GM12878 (cell line): ENCODE measurements around the gene TFAP2E. TPM values are rescaled to one million over a fixed set of nuclear protein-coding genes. Genes with fewer than 3 reads are reported as not detected.

Source experiments
- BCL3 ChIP-seq: IDR thresholded peaks from 2 replicates; pipeline ENCODE4 v1.6.1; 2011; ENCODE audit warnings: borderline replicate concordance, low read depth, mild to moderate bottlenecking, moderate library complexity, low read length; ENCODE audit not compliant: insufficient read depth, poor library complexity, severe bottlenecking
- BCLAF1 ChIP-seq: fragments of 450-650 bp; IDR thresholded peaks from 2 replicates; pipeline ENCODE4 v1.6.1; 2017; ENCODE audit warnings: antibody characterized with exemption, mild to moderate bottlenecking, moderate library complexity
- CHD2 ChIP-seq: IDR thresholded peaks from 2 replicates; pipeline ENCODE4 v1.6.1; 2011; ENCODE audit warnings: low read depth, low read length, improper control_type of control experiment, borderline replicate concordance
- EED ChIP-seq: sonication (generic); IDR thresholded peaks from 2 replicates; pipeline ENCODE4 v1.6.1; 2016; ENCODE audit warnings: antibody characterized with exemption, low read depth
- EGR1 ChIP-seq, 2 experiments: IDR thresholded peaks; 1 replicate in 1 of 2; 2 replicates in 1 of 2; pipeline ENCODE4 v1.6.1; 2011 to 2012; ENCODE audit warnings: low read depth in 2 of 2, low read length in 2 of 2, borderline replicate concordance in 1 of 2, mild to moderate bottlenecking in 1 of 2, moderate library complexity in 1 of 2
- ETV6 ChIP-seq, 2 experiments: fragments of 450-650 bp in 1 of 2; IDR thresholded peaks in 1 of 2; conservative IDR thresholded peaks in 1 of 2; 2 replicates each; pipeline ENCODE4 v1.6.1; 2014; ENCODE audit warnings: antibody characterized with exemption in 1 of 2, borderline replicate concordance in 1 of 2, low read depth in 1 of 2, mild to moderate bottlenecking in 1 of 2, moderate library complexity in 1 of 2
- FOXM1 ChIP-seq: IDR thresholded peaks from 2 replicates; pipeline ENCODE4 v1.6.1; 2012; ENCODE audit warnings: low read depth, mild to moderate bottlenecking, inconsistent platforms, low read length, moderate library complexity
- IKZF1 ChIP-seq: fragments of 450-650 bp; conservative IDR thresholded peaks from 2 replicates; pipeline ENCODE4 v1.6.1; 2017; ENCODE audit warnings: antibody characterized with exemption, mild to moderate bottlenecking
- MLLT1 ChIP-seq: fragments of 450-650 bp; IDR thresholded peaks from 2 replicates; pipeline ENCODE4 v1.6.1; 2016; ENCODE audit warnings: mild to moderate bottlenecking
- MXI1 ChIP-seq: fragments of 150-350 bp; IDR thresholded peaks from 2 replicates; pipeline ENCODE4 v1.6.1; 2011; ENCODE audit warnings: low read depth, mild to moderate bottlenecking, inconsistent platforms, low read length, improper control_type of control experiment
- NFIC ChIP-seq: IDR thresholded peaks from 2 replicates; pipeline ENCODE4 v1.6.1; 2012; ENCODE audit warnings: low read depth, mild to moderate bottlenecking, inconsistent platforms, low read length, moderate library complexity
- NKRF ChIP-seq: fragments of 450-650 bp; conservative IDR thresholded peaks from 2 replicates; pipeline ENCODE4 v1.6.1; 2017; ENCODE audit warnings: mild to moderate bottlenecking, moderate library complexity
- NR2F1 ChIP-seq: fragments of 450-650 bp; conservative IDR thresholded peaks from 2 replicates; pipeline ENCODE4 v1.6.1; 2017; ENCODE audit warnings: mild to moderate bottlenecking
- PAX5 ChIP-seq: IDR thresholded peaks from 2 replicates; pipeline ENCODE4 v1.6.1; 2011; ENCODE audit warnings: low read depth, low read length, borderline replicate concordance
- RELB ChIP-seq: fragments of 450-650 bp; IDR thresholded peaks from 2 replicates; pipeline ENCODE4 v1.6.1; 2017; ENCODE audit warnings: low read depth, mild to moderate bottlenecking, moderate library complexity
- RUNX3 ChIP-seq: IDR thresholded peaks from 2 replicates; pipeline ENCODE4 v1.6.1; 2012; ENCODE audit warnings: low read length, inconsistent platforms
- SP1 ChIP-seq: IDR thresholded peaks from one replicate; pipeline ENCODE4 v1.6.1; 2011; ENCODE audit warnings: low read depth, low read length
- YY1 ChIP-seq: IDR thresholded peaks from 2 replicates; pipeline ENCODE4 v1.6.1; 2011; ENCODE audit warnings: low read depth, mild to moderate bottlenecking, low read length
- polyA plus RNA-seq, 11 experiments: library from polyadenylated mRNA; depleted of rRNA in 4 of 11; unstranded in 6 of 11; stranded (reverse) in 5 of 11; fragments of >200 nt; fragmentation: Nextera tagmentation in 4 of 11; fragmentation: Illumina TruSeq in 1 of 11; extraction: Ambion mirVana in 4 of 11; extraction: Trizol in 1 of 11; gene quantifications; 1 replicate in 1 of 11; 2 replicates in 10 of 11; pipeline versions ENCODE4 v1.2.1 to v1.2.3, GENCODE V29; 2011 to 2016; ENCODE audit warnings: inconsistent platforms in 2 of 11, missing spikeins in 2 of 11, low read depth in 1 of 11
- total RNA-seq, 4 experiments: library from RNA; depleted of rRNA in 3 of 4; stranded (reverse); fragments of >200 nt in 3 of 4; fragmentation: Illumina TruSeq in 1 of 4; extraction: Trizol in 1 of 4; gene quantifications; 2 replicates each; pipeline versions ENCODE4 v1.2.1 to v1.2.3, GENCODE V29; 2013 to 2021

The TFAP2E gene
- total and polyA plus RNA-seq, 10 of the 15 experiments (the other 5 are each of a cell fraction or from before 2014, with no cell fraction given) = 0.10 to 1.1 (median 0.43) TPM

DNA sequence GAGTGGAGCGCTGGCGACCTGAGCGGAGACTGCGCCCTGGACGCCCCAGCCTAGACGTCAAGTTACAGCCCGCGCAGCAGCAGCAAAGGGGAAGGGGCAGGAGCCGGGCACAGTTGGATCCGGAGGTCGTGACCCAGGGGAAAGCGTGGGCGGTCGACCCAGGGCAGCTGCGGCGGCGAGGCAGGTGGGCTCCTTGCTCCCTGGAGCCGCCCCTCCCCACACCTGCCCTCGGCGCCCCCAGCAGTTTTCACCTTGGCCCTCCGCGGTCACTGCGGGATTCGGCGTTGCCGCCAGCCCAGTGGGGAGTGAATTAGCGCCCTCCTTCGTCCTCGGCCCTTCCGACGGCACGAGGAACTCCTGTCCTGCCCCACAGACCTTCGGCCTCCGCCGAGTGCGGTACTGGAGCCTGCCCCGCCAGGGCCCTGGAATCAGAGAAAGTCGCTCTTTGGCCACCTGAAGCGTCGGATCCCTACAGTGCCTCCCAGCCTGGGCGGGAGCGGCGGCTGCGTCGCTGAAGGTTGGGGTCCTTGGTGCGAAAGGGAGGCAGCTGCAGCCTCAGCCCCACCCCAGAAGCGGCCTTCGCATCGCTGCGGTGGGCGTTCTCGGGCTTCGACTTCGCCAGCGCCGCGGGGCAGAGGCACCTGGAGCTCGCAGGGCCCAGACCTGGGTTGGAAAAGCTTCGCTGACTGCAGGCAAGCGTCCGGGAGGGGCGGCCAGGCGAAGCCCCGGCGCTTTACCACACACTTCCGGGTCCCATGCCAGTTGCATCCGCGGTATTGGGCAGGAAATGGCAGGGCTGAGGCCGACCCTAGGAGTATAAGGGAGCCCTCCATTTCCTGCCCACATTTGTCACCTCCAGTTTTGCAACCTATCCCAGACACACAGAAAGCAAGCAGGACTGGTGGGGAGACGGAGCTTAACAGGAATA, 4.2 kb downstream of the TFAP2E start (continued):
- peak; percentile 65 for TF ChIP-seq RUNX3
- TF ChIP-seq NKRF = 0 out of 2 replicates have a peak, but pooled peaks have one; percentile 33
- no peak for TF ChIP-seq SP1
- 0 out of 2 replicates have a peak, but pooled peaks have one; percentile 31 for TF ChIP-seq MLLT1
- TF ChIP-seq CHD2 = peak; percentile 31; the same call in 1 of the 2 replicates
- no peak for TF ChIP-seq PAX5
- TF ChIP-seq ETV6 (conservative IDR thresholded peaks at IDR 0.05 in 1 of 2, IDR thresholded peaks at IDR 0.05 in 1 of 2; ENCODE audit: borderline replicate concordance in 1 of 2, low read depth in 1 of 2) = peak in 1 of 2 experiments; percentile 81; a peak in 1 of 4 replicates
- 0 out of 2 replicates have a peak, but pooled peaks have one; percentile 33 for TF ChIP-seq MXI1
- TF ChIP-seq YY1 = 0 out of 2 replicates have a peak, but pooled peaks have one; percentile 33
- no peak for TF ChIP-seq NFIC
- TF ChIP-seq BCL3 = peak; percentile 32
- peak; percentile 73 for TF ChIP-seq EED
- TF ChIP-seq FOXM1 = no peak
- TF ChIP-seq RELB = 0 out of 2 replicates have a peak, but pooled peaks have one; percentile 10
- peak; percentile 58; the same call in 1 of the 2 replicates for TF ChIP-seq NR2F1
- TF ChIP-seq BCLAF1 = no peak
- TF ChIP-seq EGR1 (IDR thresholded peaks at IDR 0.05; ENCODE audit: borderline replicate concordance in 1 of 2, low read depth in 2 of 2, low read length in 2 of 2) = peak in 1 of 2 experiments; percentile 38; a peak in 1 of 3 replicates
- TF ChIP-seq IKZF1 = peak; percentile 72
